IMR-90 (cell line): ENCODE results near the gene ALDH7A1. TPM values are rescaled to one million over a fixed set of nuclear protein-coding genes. Genes with fewer than 3 reads are reported as not detected.

Source experiments
- ATAC-seq: fragments of 200-7000 bp; cut with Tn5 transposase; 2 replicates; pipeline ENCODE4 v1.9.1; 2020; ENCODE audit warnings: low read depth, mild to moderate bottlenecking, moderate library complexity
- BruUV-seq: library from RNA; stranded (reverse); fragments of 400-500 nt; replicated peaks from 2 replicates; lab custom pipeline; 2021; lab: Mats Ljungman, UMichigan
- CTCF ChIA-PET: fragments of 300-600 bp; formaldehyde crosslinking; extraction: SDS; loops from one replicate; lab custom pipeline; 2021; ENCODE audit warnings: antibody characterized with exemption; lab: Yijun Ruan, JAX
- POLR2A ChIA-PET: fragments of 300-600 bp; sonication (Branson Sonifier 250); formaldehyde crosslinking; loops from one replicate; lab custom pipeline; 2022; ENCODE audit warnings: antibody characterized with exemption; ENCODE audit not compliant: unreplicated experiment; lab: Charles Lee
- DNase-seq: peaks from one replicate; pipeline ENCODE4 v3.0.0; 2013
- H2AFZ ChIP-seq: replicated peaks from 2 replicates; pipeline ENCODE3; 2013; ENCODE audit warnings: low read length, mild to moderate bottlenecking; ENCODE audit not compliant: poor library complexity
- H2AK5ac ChIP-seq: 2 replicates; pipeline ENCODE4 v1.6.1; 2013; ENCODE audit warnings: low read depth, low read length, inconsistent platforms
- H2AK9ac ChIP-seq: replicated peaks from 2 replicates; pipeline ENCODE3; 2013; ENCODE audit warnings: mild to moderate bottlenecking, low read depth, low read length, moderate library complexity; ENCODE audit not compliant: poor library complexity
- H2BK120ac ChIP-seq: 2 replicates; pipeline ENCODE4 v1.6.1; 2013; ENCODE audit warnings: low read depth, low read length, inconsistent platforms
- H2BK15ac ChIP-seq: 3 replicates; pipeline ENCODE4 v1.6.1; 2013; ENCODE audit warnings: low read depth, low read length, inconsistent platforms
- H2BK20ac ChIP-seq: 2 replicates; pipeline ENCODE4 v1.6.1; 2013; ENCODE audit warnings: low read depth, mild to moderate bottlenecking, inconsistent platforms, low read length, moderate library complexity
- H2BK5ac ChIP-seq: 2 replicates; pipeline ENCODE4 v1.6.1; 2013; ENCODE audit warnings: mild to moderate bottlenecking, low read depth, low read length, inconsistent platforms; ENCODE audit not compliant: poor library complexity, severe bottlenecking
- H3K14ac ChIP-seq: replicated peaks from 2 replicates; pipeline ENCODE4 v1.6.1; 2013; ENCODE audit warnings: low read depth, low read length, inconsistent platforms
- H3K18ac ChIP-seq: 2 replicates; pipeline ENCODE4 v1.6.1; 2013; ENCODE audit warnings: low read depth, low read length, control low read depth
- H3K23ac ChIP-seq: 2 replicates; pipeline ENCODE4 v1.6.1; 2013; ENCODE audit warnings: low read depth, low read length, inconsistent platforms
- H3K27ac ChIP-seq: 2 replicates; pipeline ENCODE4 v1.5.1; 2013; ENCODE audit warnings: mild to moderate bottlenecking, control low read depth, low read length; ENCODE audit not compliant: insufficient read depth
- H3K27me3 ChIP-seq: 2 replicates; pipeline ENCODE4 v1.6.1; 2013; ENCODE audit warnings: low read length; ENCODE audit not compliant: control insufficient read depth, insufficient read depth
- H3K36me3 ChIP-seq: 2 replicates; pipeline ENCODE4 v1.6.1; 2013; ENCODE audit warnings: low read length, mixed read lengths; ENCODE audit not compliant: control insufficient read depth, insufficient read depth
- H3K4ac ChIP-seq: 2 replicates; pipeline ENCODE4 v1.6.1; 2013; ENCODE audit warnings: low read depth, low read length, inconsistent platforms
- H3K4me1 ChIP-seq: 2 replicates; pipeline ENCODE4 v1.6.1; 2013; ENCODE audit warnings: low read length, mixed read lengths; ENCODE audit not compliant: control insufficient read depth, insufficient read depth
- H3K4me2 ChIP-seq: 2 replicates; pipeline ENCODE4 v1.6.1; 2013; ENCODE audit warnings: low read depth, mild to moderate bottlenecking, control low read depth, low read length, moderate library complexity
- H3K4me3 ChIP-seq: 2 replicates; pipeline ENCODE4 v1.5.1; 2013; ENCODE audit warnings: low read depth, mild to moderate bottlenecking, control low read depth, low read length, moderate library complexity; ENCODE audit not compliant: insufficient read depth
- H3K56ac ChIP-seq: 2 replicates; pipeline ENCODE4 v1.6.1; 2013; ENCODE audit warnings: low read length, inconsistent platforms; ENCODE audit not compliant: insufficient read depth; ENCODE audit errors: extremely low read depth
- H3K79me1 ChIP-seq, 2 experiments: 2 replicates each; pipeline ENCODE4 v1.6.1; 2013; ENCODE audit warnings: low read length in 2 of 2, inconsistent platforms in 1 of 2, low read depth in 1 of 2
- H3K9ac ChIP-seq: 2 replicates; pipeline ENCODE4 v1.6.1; 2013; ENCODE audit warnings: low read depth, low read length, control low read depth
- H3K9me1 ChIP-seq: 2 replicates; pipeline ENCODE4 v1.6.1; 2013; ENCODE audit warnings: low read length, inconsistent platforms; ENCODE audit not compliant: insufficient read depth
- H3K9me3 ChIP-seq: 2 replicates; pipeline ENCODE4 v1.6.1; 2013; ENCODE audit warnings: low read length; ENCODE audit not compliant: control insufficient read depth, insufficient read depth
- H4K20me1 ChIP-seq: 2 replicates; pipeline ENCODE4 v1.6.1; 2013; ENCODE audit warnings: low read length, inconsistent platforms; ENCODE audit not compliant: insufficient read depth
- H4K5ac ChIP-seq: 2 replicates; pipeline ENCODE4 v1.6.1; 2013; ENCODE audit warnings: mild to moderate bottlenecking, low read depth, low read length, control low read depth
- H4K8ac ChIP-seq, 2 experiments: 2 replicates each; pipeline ENCODE4 v1.6.1; 2013; ENCODE audit warnings: low read depth in 2 of 2, low read length in 2 of 2, control low read depth in 1 of 2, inconsistent platforms in 1 of 2
- H4K91ac ChIP-seq: 2 replicates; pipeline ENCODE4 v1.6.1; 2013; ENCODE audit warnings: low read depth, low read length, inconsistent platforms; ENCODE audit not compliant: insufficient read depth
- BHLHE40 ChIP-seq: fragments of 150-350 bp; IDR thresholded peaks from 2 replicates; pipeline ENCODE4 v1.6.1; 2016; ENCODE audit warnings: mild to moderate bottlenecking, low read depth, low read length
- CEBPB ChIP-seq: IDR thresholded peaks from 2 replicates; pipeline ENCODE4 v1.6.1; 2012; ENCODE audit warnings: low read depth, low read length, improper control_type of control experiment
- CHD1 ChIP-seq: IDR thresholded peaks from 2 replicates; pipeline ENCODE4 v1.6.1; 2012; ENCODE audit warnings: low read depth, low read length, improper control_type of control experiment
- CTCF ChIP-seq: conservative IDR thresholded peaks from 2 replicates; pipeline ENCODE4 v1.5.1; 2012; ENCODE audit warnings: mild to moderate bottlenecking, low read depth, low read length, improper control_type of control experiment
- ELK1 ChIP-seq: fragments of 150-350 bp; IDR thresholded peaks from 2 replicates; pipeline ENCODE4 v1.6.1; 2016; ENCODE audit warnings: low read depth, mild to moderate bottlenecking, low read length, moderate library complexity, borderline replicate concordance
- FOS ChIP-seq: fragments of 150-350 bp; IDR thresholded peaks from 2 replicates; pipeline ENCODE4 v1.6.1; 2016; ENCODE audit warnings: low read depth, low read length
- NFE2L2 ChIP-seq: fragments of 150-350 bp; IDR thresholded peaks from 2 replicates; pipeline ENCODE4 v1.6.1; 2016; ENCODE audit warnings: low read depth, mild to moderate bottlenecking, low read length
- RAD21 ChIP-seq: IDR thresholded peaks from 2 replicates; pipeline ENCODE4 v1.6.1; 2012; ENCODE audit warnings: low read length, improper control_type of control experiment
- RCOR1 ChIP-seq: IDR thresholded peaks from 2 replicates; pipeline ENCODE4 v1.6.1; 2012; ENCODE audit warnings: mild to moderate bottlenecking, low read length, improper control_type of control experiment; ENCODE audit not compliant: insufficient replicate concordance
- USF2 ChIP-seq: fragments of 150-350 bp; IDR thresholded peaks from 2 replicates; pipeline ENCODE4 v1.6.1; 2017; ENCODE audit warnings: mild to moderate bottlenecking, antibody characterized with exemption, low read length, low read depth
- dilution Hi-C: fragments of 300-500 bp; cut with HindIII; formaldehyde crosslinking; loops from one replicate; pipeline ENCODE4 v1.14.3; 2018; ENCODE audit warnings: low sequenced_read_pairs; ENCODE audit not compliant: unreplicated experiment
- in situ Hi-C: fragments of 300-500 bp; cut with MboI; formaldehyde crosslinking; loops from 3 replicates; pipeline ENCODE4 v1.14.3; 2019; ENCODE audit warnings: low sequenced_read_pairs, inconsistent platforms, mixed read lengths
- intact Hi-C: fragments of 100-400 bp; cut with micrococcal nuclease; formaldehyde crosslinking; loops from 2 replicates; pipeline ENCODE4 v1.10.0; 2022
- polyA plus RNA-seq, 3 experiments: library from polyadenylated mRNA; depleted of rRNA; stranded (reverse); fragments of >200 nt; gene quantifications; 2 replicates each; pipeline ENCODE4 v1.2.3, GENCODE V29; 2012; ENCODE audit warnings: low replicate concordance in 1 of 3
- total RNA-seq: library from RNA; depleted of rRNA; stranded (reverse); fragments of >200 nt; gene quantifications from 2 replicates; pipeline ENCODE4 v1.2.3, GENCODE V29; 2012

The ALDH7A1 gene
- total and polyA plus RNA-seq, 2 of the 4 experiments (the other 2 are of a cell fraction) = 40.9 to 62.2 TPM

GRCh38 chr5:126527892-126528291, 67.1 kb downstream of the ALDH7A1 start:
- Histone ChIP-seq H2BK15ac (peak overlapping the region; percentile 69; the same call in 1 of the 3 replicates), H3K4ac (peak overlapping the region; percentile 73; the same call in 1 of the 2 replicates), H2AFZ (no peak overlapping the region), H2BK5ac (peak overlapping the region; percentile 84), H3K27ac (no peak overlapping the region), H3K56ac (no peak overlapping the region), H3K4me3 (no peak overlapping the region), H4K91ac (peak overlapping the region; percentile 78; the same call in 1 of the 2 replicates), H3K4me1 (peaks cover 11% of the 10 kb centered on the region), H2BK20ac (peak overlapping the region; percentile 75; the same call in 1 of the 2 replicates), H3K36me3 (no peaks in the 10 kb centered on the region), H3K14ac (peak overlapping the region; percentile 77), H4K5ac (peak overlapping the region; percentile 51; the same call in 1 of the 2 replicates), H4K8ac (peak overlapping the region in 1 of 2 experiments; percentile 81; a peak in 1 of 4 replicates), H2BK120ac (peak overlapping the region; percentile 87), H3K27me3 (no peaks in the 10 kb centered on the region), H3K23ac (no peak overlapping the region; the same call in 1 of the 2 replicates), H2AK5ac (no peak overlapping the region; the same call in 1 of the 2 replicates), H4K20me1 (no peaks in the 10 kb centered on the region), H3K9me3 (no peaks in the 10 kb centered on the region), H3K9ac (no peak overlapping the region), H3K4me2 (peak overlapping the region; percentile 44; the same call in 1 of the 2 replicates), H3K79me1 (no peaks in the 10 kb centered on the region), H3K9me1 (no peaks in the 10 kb centered on the region), H2AK9ac (no peak overlapping the region), H3K18ac (peak overlapping the region; percentile 51; the same call in 1 of the 2 replicates)
- in situ Hi-C loops (no loop called here), intact Hi-C loops (no loop called here), dilution Hi-C loops (no loop called here)
- TF ChIP-seq FOS = peak; percentile 69
- TF ChIP-seq RAD21 = no peak
- TF ChIP-seq CEBPB = peak; percentile 64
- no peak for TF ChIP-seq CTCF
- TF ChIP-seq NFE2L2 = no peak
- TF ChIP-seq USF2 = no peak
- TF ChIP-seq RCOR1 = peak; percentile 49
- peak; percentile 55; the same call in 1 of the 2 replicates for TF ChIP-seq BHLHE40
- no peak for TF ChIP-seq ELK1
- no peak for TF ChIP-seq CHD1
- peak; percentile 68 for ATAC-seq
- peak; percentile 98 for DNase-seq
- BruUV-seq = no TSS peak
- ChIA-PET CTCF (interaction anchor here (0.6 kb wide), 2 partner anchors 336 to 1779 kb away, joined by 3 to 5 read pairs; no protein-coding TSS in a partner anchor), POLR2A (no interaction called here)
